NCI-H1930 (cell line): Measurements from ENCODE around the gene DIO3.

ENCODE experiments used
- DNase-seq, 2 experiments: peaks; one replicate each; lab custom pipeline; 2025; lab: John Stamatoyannopoulos, UW

Gene DIO3

GRCh38 chr14:101598571-101599233, 37.4 kb downstream of the DIO3 start:
- DNase-seq, result no peak

GRCh38 chr14:101599234-101599885, 38.1 kb downstream of the DIO3 start:
- DNase-seq, result no peak

DNA sequence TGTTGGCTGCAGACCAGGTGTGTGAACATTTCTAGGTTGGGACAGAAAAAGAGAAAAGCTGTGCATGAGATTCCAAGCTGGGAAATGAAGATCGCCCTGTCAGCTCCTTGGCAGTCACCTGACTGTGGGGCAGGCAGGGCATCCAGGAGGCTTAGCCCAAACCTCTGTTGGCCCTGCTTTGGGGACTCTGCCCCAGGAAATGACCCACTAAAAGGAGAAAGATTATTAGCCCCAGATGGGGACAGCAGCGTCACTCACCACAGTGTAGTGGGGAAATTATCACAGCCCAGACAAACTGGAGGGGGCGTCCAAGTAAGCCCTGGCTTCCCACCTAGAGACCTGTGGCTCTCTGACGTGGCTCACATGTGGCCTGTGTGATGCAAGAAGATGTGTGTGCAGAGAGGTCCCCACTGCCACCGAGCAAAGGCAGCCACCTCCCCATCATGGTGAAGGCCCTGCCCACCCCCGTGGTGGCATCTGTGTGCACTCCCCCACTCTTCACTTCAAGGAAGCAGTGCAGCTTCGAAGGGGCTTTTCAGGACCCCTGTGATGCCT, 39.1 kb downstream of the DIO3 start:
- DNase-seq, result no peak

GRCh38 chr14:101600891-101601605, 39.8 kb downstream of the DIO3 start:
- DNase-seq, result no peak

DNA sequence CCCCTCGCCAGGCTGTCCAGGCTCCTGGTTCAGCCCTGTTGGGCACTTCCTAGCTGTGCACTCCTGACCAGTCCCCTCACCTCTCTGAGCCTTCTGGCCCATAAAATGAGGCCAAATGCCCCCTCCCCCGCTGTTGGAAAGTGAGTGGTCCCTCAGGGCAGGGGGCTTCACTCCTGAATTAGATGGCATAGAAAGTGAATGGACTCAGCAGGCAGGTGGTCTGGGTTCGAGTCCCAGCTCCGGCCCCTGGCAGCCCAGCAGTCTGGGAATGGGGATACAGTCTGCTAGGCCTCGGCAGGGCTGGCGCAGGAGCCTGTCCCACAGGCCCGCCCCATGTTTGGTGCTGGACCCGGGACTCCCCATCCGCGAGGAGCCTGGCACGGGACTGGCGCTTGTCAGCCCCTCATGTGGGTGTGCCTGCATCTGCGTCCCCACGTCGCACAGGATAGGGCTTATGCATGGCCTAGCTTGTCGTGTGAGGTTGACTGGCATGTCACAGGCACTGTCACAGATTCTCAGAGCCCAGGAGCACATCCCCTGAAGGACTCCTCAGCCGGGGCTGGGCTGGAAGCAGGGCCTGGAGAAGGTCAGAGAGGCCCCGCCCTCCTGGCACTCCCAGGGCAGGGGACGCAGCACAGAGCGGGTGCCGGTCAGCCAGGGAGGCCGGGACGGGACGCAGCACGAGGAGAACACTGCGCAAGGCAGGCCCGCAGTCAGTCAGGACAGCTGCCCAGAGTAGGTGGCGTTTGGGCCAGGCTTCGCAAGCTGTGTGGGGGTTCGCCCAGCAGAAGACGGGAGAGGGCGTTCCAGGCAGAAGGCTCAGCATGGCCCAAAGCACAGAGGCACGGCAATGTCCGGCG, 40.5 kb downstream of the DIO3 start:
- no peak for DNase-seq

DNA sequence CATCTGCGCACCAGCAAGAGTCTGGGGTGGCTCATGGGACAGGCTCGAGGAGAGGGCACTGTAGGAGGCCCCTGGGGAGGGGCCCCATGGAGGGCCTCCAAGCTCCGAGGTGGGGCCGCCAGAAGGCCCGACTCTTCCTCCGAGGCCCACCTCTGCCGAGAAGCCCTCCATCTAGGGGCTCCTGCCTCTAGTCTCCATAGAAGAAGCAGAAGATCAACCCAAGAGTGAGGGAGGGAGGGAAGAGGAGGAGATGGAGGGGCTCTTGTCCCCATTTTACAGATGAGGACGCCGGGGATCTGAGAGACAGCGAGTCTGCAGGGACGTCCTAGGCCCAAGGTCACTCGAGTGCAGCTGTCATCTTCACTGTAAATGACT, 41.2 kb downstream of the DIO3 start:
- no peak for DNase-seq

DNA sequence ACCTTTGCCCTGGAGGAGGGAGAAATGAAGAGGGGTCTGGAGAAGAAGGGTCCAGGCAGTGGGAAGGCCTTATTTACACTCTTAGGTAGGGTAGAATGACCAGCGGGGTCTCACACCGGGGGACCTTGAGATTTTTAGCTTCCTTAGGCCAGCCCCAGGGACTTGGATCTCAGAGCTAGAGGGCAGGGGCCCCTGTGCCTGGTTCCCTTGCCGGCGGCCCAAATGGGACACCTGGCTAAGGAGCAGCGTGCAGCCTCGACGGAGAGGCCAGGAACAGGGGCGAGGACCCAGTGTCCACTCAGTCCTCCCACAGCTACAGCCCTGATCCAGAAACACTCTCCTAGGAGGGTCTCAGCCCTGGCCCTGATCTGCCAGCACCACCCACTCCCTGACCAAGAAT, 41.8 kb downstream of the DIO3 start:
- no peak for DNase-seq

GRCh38 chr14:101604228-101604934, 43.1 kb downstream of the DIO3 start:
- no peak for DNase-seq

GRCh38 chr14:101604935-101605780, 43.9 kb downstream of the DIO3 start:
- DNase-seq, result no peak

- no peak for DNase-seq
These were observed 44.5 kb downstream of the DIO3 start for GRCh38 chr14:101605836-101606235.
